ENCODE results near the gene KIF1C. TPM values are rescaled to one million over a fixed set of nuclear protein-coding genes. Genes with fewer than 3 reads are reported as not detected.
A peak's percentile ranks its signal among the peaks of the same experiment; 100 is the strongest.

The KIF1C gene
- total RNA-seq, 1 experiment from 2014 or later, result 85.6 TPM

DNA sequence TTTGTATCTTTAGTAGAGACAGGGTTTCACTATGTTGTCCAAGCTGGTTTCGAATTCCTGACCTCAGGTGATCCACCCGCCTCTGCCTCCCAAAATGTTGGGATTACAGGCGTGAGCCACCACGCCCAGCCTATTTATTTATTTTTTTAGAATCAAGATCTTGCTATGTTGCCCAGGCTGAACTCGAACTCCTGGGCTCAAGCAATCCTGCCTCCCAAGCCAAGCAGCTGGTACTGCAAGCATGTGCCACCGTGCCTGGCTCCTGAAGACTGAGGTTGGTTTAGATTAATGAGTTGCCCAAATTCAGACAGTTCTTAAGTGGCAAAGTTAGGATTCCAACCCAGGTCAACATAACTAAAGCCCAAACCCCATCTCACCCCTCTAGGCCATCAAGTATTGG, 29.5 kb downstream of the KIF1C start:
- no peak overlapping the region for H3K56ac ChIP-seq (ENCODE audit: insufficient read length, low read depth, low read length)
- no peaks in the 10 kb centered on the region for H4K20me1 ChIP-seq (ENCODE audit: control insufficient read depth, insufficient read depth, insufficient read length)
- H3K23ac ChIP-seq (ENCODE audit: insufficient read length, low read depth, low read length), result no peak overlapping the region
- no peak overlapping the region for H3K4me2 ChIP-seq (ENCODE audit: insufficient read depth, insufficient read length, low read length)
- no peak overlapping the region for H3K18ac ChIP-seq (ENCODE audit: insufficient read length, low read depth, low read length)
- no peak overlapping the region for H3K14ac ChIP-seq (ENCODE audit: insufficient read depth, low read length)
- H3K9me3 ChIP-seq (ENCODE audit: control insufficient read depth, low read depth, low read length), result no peaks in the 10 kb centered on the region
- no peak overlapping the region for H4K5ac ChIP-seq (ENCODE audit: insufficient read length, low read depth, low read length)
- no peak overlapping the region for H2BK15ac ChIP-seq (ENCODE audit: low read depth, low read length)
- H2AFZ ChIP-seq (ENCODE audit: low read length), result no peak overlapping the region
- no peak overlapping the region for H3K4me3 Mint-ChIP-seq
- no peaks in the 10 kb centered on the region for H3K79me2 ChIP-seq (ENCODE audit: insufficient read depth, low read length)
- H2BK20ac ChIP-seq (ENCODE audit: low read depth, low read length, poor library complexity, severe bottlenecking), result no peak overlapping the region
- TF ChIP-seq, protein P1, sequence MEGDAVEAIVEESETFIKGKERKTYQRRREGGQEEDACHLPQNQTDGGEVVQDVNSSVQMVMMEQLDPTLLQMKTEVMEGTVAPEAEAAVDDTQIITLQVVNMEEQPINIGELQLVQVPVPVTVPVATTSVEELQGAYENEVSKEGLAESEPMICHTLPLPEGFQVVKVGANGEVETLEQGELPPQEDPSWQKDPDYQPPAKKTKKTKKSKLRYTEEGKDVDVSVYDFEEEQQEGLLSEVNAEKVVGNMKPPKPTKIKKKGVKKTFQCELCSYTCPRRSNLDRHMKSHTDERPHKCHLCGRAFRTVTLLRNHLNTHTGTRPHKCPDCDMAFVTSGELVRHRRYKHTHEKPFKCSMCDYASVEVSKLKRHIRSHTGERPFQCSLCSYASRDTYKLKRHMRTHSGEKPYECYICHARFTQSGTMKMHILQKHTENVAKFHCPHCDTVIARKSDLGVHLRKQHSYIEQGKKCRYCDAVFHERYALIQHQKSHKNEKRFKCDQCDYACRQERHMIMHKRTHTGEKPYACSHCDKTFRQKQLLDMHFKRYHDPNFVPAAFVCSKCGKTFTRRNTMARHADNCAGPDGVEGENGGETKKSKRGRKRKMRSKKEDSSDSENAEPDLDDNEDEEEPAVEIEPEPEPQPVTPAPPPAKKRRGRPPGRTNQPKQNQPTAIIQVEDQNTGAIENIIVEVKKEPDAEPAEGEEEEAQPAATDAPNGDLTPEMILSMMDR (conservative IDR thresholded peaks at IDR 0.05), result 0 out of 3 replicates have a peak, but pooled peaks have one; percentile 9
- no peak overlapping the region for H4K8ac ChIP-seq (replicated peaks; ENCODE audit: insufficient read length, low read depth, low read length)
- H3K79me1 ChIP-seq (ENCODE audit: insufficient read depth, low read depth, low read length, poor library complexity, severe bottlenecking), result no peaks in the 10 kb centered on the region
- H3T11ph ChIP-seq (ENCODE audit: low read length), result no peak overlapping the region
- H4K91ac ChIP-seq (ENCODE audit: insufficient read length, low read depth, low read length), result no peak overlapping the region
- peaks cover 31% of the 10 kb centered on the region for H3K27me3 Mint-ChIP-seq (ENCODE audit: low read depth)
- H3K27ac ChIP-seq (ENCODE audit: insufficient read length, low read depth, low read length), result no peak overlapping the region
- no peaks in the 10 kb centered on the region for H3K23me2 ChIP-seq (ENCODE audit: insufficient read length, low read depth, low read length, poor library complexity, severe bottlenecking)
- no peak overlapping the region for H2BK5ac ChIP-seq (ENCODE audit: insufficient read length, low read length)
- DNase-seq, result no peak
- no peak overlapping the region for H3K4ac ChIP-seq (ENCODE audit: low read depth, low read length)
- WGBS (ENCODE audit: extremely low coverage, insufficient read length, low lambda C conversion rate), result no CpG with 5 or more reads among the region's 6 CpGs
- H3K27me3 ChIP-seq (ENCODE audit: insufficient read depth, low read length), result peaks cover 2% of the 10 kb centered on the region; the same call in 1 of the 2 replicates
- no peak overlapping the region for H2BK12ac ChIP-seq (ENCODE audit: insufficient read length, low read depth, low read length)
- H3K4me1 ChIP-seq (ENCODE audit: insufficient read depth, low read length), result no peaks in the 10 kb centered on the region
- H3K4me1 Mint-ChIP-seq, result peaks cover 0 to 3% of the 10 kb centered on the region in 2 experiments; a peak in 1 of 4 replicates
- H3K9me3 Mint-ChIP-seq, result no peaks in the 10 kb centered on the region
- no peak overlapping the region for H2AK5ac ChIP-seq (ENCODE audit: insufficient read length, low read length)
- H2BK120ac ChIP-seq (ENCODE audit: low read depth, low read length, poor library complexity, severe bottlenecking), result no peak overlapping the region
- H3K27ac Mint-ChIP-seq, result no peak overlapping the region
- no peak overlapping the region for H3K9ac ChIP-seq (ENCODE audit: extremely low read depth, insufficient read length, low read length)
- H3K36me3 Mint-ChIP-seq (ENCODE audit: insufficient read depth in 1 of 3, low read depth in 3 of 3), result peaks cover 10 to 23% (median 17%) of the 10 kb centered on the region in 3 experiments

Data from H9 (cell line).